HG03575 (cell line): Measurements from ENCODE around the gene IL34.

Experiments used
- ATAC-seq: cut with Tn5 transposase; IDR thresholded peaks from one replicate; pipeline ENCODE4 v1.9.1; 2021; ENCODE audit not compliant: unreplicated experiment, insufficient number of reproducible peaks, low FRiP score; ENCODE audit errors: extremely low read depth

The IL34 gene

GRCh38 chr16:70695331-70696070 lies 49.1 kb downstream of the IL34 start:
- no peak for ATAC-seq

- ATAC-seq, result no peak
Measured at GRCh38 chr16:70696355-70696754, 50.0 kb downstream of the IL34 start.

GRCh38 chr16:70696952-70697593 lies 50.7 kb downstream of the IL34 start:
- no peak for ATAC-seq

- ATAC-seq, result no peak
Measured at GRCh38 chr16:70697594-70698170, 51.3 kb downstream of the IL34 start.

- ATAC-seq, result no peak
Measured at GRCh38 chr16:70698901-70699300, 52.5 kb downstream of the IL34 start.

- ATAC-seq, result no peak
Measured at GRCh38 chr16:70699696-70700095, 53.3 kb downstream of the IL34 start.

GRCh38 chr16:70700101-70701020 lies 54.0 kb downstream of the IL34 start:
- ATAC-seq, result no peak

- no peak for ATAC-seq
Measured at GRCh38 chr16:70701036-70701435, 54.7 kb downstream of the IL34 start.

- ATAC-seq, result no peak
Measured at GRCh38 chr16:70701596-70701995, 55.2 kb downstream of the IL34 start.

- ATAC-seq, result no peak
Measured at GRCh38 chr16:70701998-70702397, 55.6 kb downstream of the IL34 start.

- ATAC-seq, result no peak
Measured at GRCh38 chr16:70702624-70703023, 56.3 kb downstream of the IL34 start.

GRCh38 chr16:70703041-70703834 lies 56.9 kb downstream of the IL34 start:
- ATAC-seq, result no peak

GRCh38 chr16:70703835-70704381 lies 57.5 kb downstream of the IL34 start:
- ATAC-seq, result no peak

GRCh38 chr16:70704586-70704985 lies 58.2 kb downstream of the IL34 start:
- no peak for ATAC-seq

GRCh38 chr16:70705056-70705455 lies 58.7 kb downstream of the IL34 start:
- ATAC-seq, result no peak

GRCh38 chr16:70706948-70707465 lies 60.6 kb downstream of the IL34 start:
- no peak for ATAC-seq

GRCh38 chr16:70708366-70709246 lies 62.2 kb downstream of the IL34 start:
- no peak for ATAC-seq
